ENCODE measurements around the gene FBXL17. TPM values are rescaled to one million over a fixed set of nuclear protein-coding genes. Genes with fewer than 3 reads are reported as not detected.
A peak's percentile ranks its signal among the peaks of the same experiment; 100 is the strongest.

FBXL17 gene
- total and polyA plus RNA-seq, 2 of the 4 experiments (the other 2 are of a cell fraction): 3.9 to 8.1 TPM

GRCh38 chr5:107809201-107810034, 572.5 kb downstream of the FBXL17 start:
- H4K91ac ChIP-seq (ENCODE audit: insufficient read depth, low read depth, low read length): peak overlapping the region; percentile 13; the same call in 1 of the 2 replicates
- no peak overlapping the region for H3K9ac ChIP-seq (ENCODE audit: low read depth, low read length)
- H2BK5ac ChIP-seq (ENCODE audit: low read depth, low read length, poor library complexity, severe bottlenecking): no peak overlapping the region
- in situ Hi-C loops (cut with MboI; ENCODE audit: low sequenced_read_pairs) (no loop called here), intact Hi-C loops (cut with micrococcal nuclease) (no loop called here), dilution Hi-C loops (cut with HindIII; ENCODE audit: low sequenced_read_pairs, unreplicated experiment) (no loop called here)
- H3K18ac ChIP-seq (ENCODE audit: low read depth, low read length): no peak overlapping the region
- H2AFZ ChIP-seq (replicated peaks; ENCODE audit: low read length, poor library complexity): no peak overlapping the region
- H3K4me3 ChIP-seq (ENCODE audit: insufficient read depth, low read depth, low read length): no peak overlapping the region
- no TSS peak for BruUV-seq (replicated peaks)
- TF ChIP-seq RCOR1 (IDR thresholded peaks at IDR 0.05; ENCODE audit: insufficient replicate concordance, low read length): no peak
- TF ChIP-seq RFX5 (IDR thresholded peaks at IDR 0.05; ENCODE audit: low read depth, low read length): no peak
- no peak for TF ChIP-seq BHLHE40 (IDR thresholded peaks at IDR 0.05; ENCODE audit: low read depth, low read length)
- no peaks in the 10 kb centered on the region; the same call in 1 of the 2 replicates for H3K27me3 ChIP-seq (ENCODE audit: control insufficient read depth, insufficient read depth, low read length)
- no peak overlapping the region for H3K23ac ChIP-seq (ENCODE audit: low read depth, low read length)
- peak; percentile 27 for ATAC-seq (ENCODE audit: low read depth)
- no peak overlapping the region for H2BK120ac ChIP-seq (ENCODE audit: low read depth, low read length)
- no peak overlapping the region for H3K56ac ChIP-seq (ENCODE audit: extremely low read depth, insufficient read depth, low read length)
- ChIA-PET CTCF (interaction anchor here (0.8 kb wide), 1 partner anchor 23 kb away, joined by 3 read pairs; no protein-coding TSS in a partner anchor), POLR2A (ENCODE audit: unreplicated experiment) (no interaction called here)
- H2AK9ac ChIP-seq (replicated peaks; ENCODE audit: low read depth, low read length, poor library complexity): no peak overlapping the region
- H2AK5ac ChIP-seq (ENCODE audit: low read depth, low read length): no peak overlapping the region
- H3K9me3 ChIP-seq (ENCODE audit: control insufficient read depth, insufficient read depth, low read length): no peaks in the 10 kb centered on the region
- peak overlapping the region; percentile 28 for H3K4ac ChIP-seq (ENCODE audit: low read depth, low read length)
- H3K79me1 ChIP-seq (ENCODE audit: low read depth in 1 of 2, low read length in 2 of 2): no peaks in the 10 kb centered on the region
- H3K9me1 ChIP-seq (ENCODE audit: insufficient read depth, low read length): peaks cover 9% of the 10 kb centered on the region
- no peak overlapping the region; the same call in 1 of the 2 replicates for H3K14ac ChIP-seq (replicated peaks; ENCODE audit: low read depth, low read length)
- no peak overlapping the region; a peak in 1 of 4 replicates for H4K8ac ChIP-seq (ENCODE audit: low read depth in 2 of 2, low read length in 2 of 2)
- peak overlapping the region; percentile 57 for H2BK20ac ChIP-seq (ENCODE audit: low read depth, low read length)
- peak overlapping the region; percentile 30; the same call in 1 of the 2 replicates for H3K4me2 ChIP-seq (ENCODE audit: low read depth, low read length)
- WGBS, 2 experiments (ENCODE audit: extremely low coverage in 2 of 2, insufficient read length in 1 of 2): no CpG with 5 or more reads among the region's 4 CpGs
- no peaks in the 10 kb centered on the region for H4K20me1 ChIP-seq (ENCODE audit: insufficient read depth, low read length)
- DNase-seq: peak; percentile 48
- no peaks in the 10 kb centered on the region for H3K36me3 ChIP-seq (ENCODE audit: control insufficient read depth, insufficient read depth, low read length)
- H3K27ac ChIP-seq (ENCODE audit: insufficient read depth, low read length): no peak overlapping the region
- peaks cover 10% of the 10 kb centered on the region for H3K4me1 ChIP-seq (ENCODE audit: control insufficient read depth, insufficient read depth, low read length)
- H4K5ac ChIP-seq (ENCODE audit: low read depth, low read length): no peak overlapping the region
- no peak overlapping the region for H2BK15ac ChIP-seq (ENCODE audit: low read depth, low read length)

Small RNA genes lying within 50 kb of the gene (microRNA-seq; reads per million reads assigned to microRNA genes)
- gene RN7SKP122 (ENCODE audit: insufficient read depth, insufficient read length): not detected

Small RNA genes lying within 50 kb of the gene (small RNA-seq; reads per million reads assigned to genes)
- gene RN7SKP122: 0 reads per million in 5 experiments

Measured in IMR-90 (cell line).